ENCODE measurements around the gene ELP4.

ELP4 gene

DNA sequence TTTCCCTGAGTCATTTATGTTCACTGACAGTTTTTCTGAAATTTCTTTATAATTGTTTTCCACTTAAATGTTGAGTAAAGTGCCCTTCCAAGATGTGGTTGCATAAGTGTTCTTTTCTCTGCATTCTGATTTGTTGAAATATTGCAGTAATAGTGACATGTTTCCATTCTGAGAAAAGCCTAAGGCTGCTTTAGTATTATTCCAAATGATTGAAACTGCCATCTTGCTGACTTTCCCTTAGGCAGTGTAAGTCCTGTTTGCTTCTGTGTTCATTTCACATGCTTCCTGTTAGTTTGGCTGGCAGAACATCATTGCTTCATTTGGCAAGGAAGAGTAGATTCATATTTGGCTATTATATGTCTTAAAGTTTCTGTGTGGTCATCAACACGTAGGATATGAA, 146.5 kb downstream of the ELP4 start (continued):
- TF ChIP-seq, protein P1, sequence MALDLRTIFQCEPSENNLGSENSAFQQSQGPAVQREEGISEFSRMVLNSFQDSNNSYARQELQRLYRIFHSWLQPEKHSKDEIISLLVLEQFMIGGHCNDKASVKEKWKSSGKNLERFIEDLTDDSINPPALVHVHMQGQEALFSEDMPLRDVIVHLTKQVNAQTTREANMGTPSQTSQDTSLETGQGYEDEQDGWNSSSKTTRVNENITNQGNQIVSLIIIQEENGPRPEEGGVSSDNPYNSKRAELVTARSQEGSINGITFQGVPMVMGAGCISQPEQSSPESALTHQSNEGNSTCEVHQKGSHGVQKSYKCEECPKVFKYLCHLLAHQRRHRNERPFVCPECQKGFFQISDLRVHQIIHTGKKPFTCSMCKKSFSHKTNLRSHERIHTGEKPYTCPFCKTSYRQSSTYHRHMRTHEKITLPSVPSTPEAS (tag by site-specific recombination; IDR thresholded peaks at IDR 0.05), result no peak
- TF ChIP-seq, protein P2, sequence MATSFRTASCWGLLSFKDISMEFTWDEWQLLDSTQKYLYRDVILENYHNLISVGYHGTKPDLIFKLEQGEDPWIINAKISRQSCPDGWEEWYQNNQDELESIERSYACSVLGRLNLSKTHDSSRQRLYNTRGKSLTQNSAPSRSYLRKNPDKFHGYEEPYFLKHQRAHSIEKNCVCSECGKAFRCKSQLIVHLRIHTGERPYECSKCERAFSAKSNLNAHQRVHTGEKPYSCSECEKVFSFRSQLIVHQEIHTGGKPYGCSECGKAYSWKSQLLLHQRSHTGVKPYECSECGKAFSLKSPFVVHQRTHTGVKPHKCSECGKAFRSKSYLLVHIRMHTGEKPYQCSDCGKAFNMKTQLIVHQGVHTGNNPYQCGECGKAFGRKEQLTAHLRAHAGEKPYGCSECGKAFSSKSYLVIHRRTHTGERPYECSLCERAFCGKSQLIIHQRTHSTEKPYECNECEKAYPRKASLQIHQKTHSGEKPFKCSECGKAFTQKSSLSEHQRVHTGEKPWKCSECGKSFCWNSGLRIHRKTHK (tag by site-specific recombination; IDR thresholded peaks at IDR 0.05), result no peak
- TF ChIP-seq ZNF777 (tag by site-specific recombination; IDR thresholded peaks at IDR 0.05; ENCODE audit: borderline replicate concordance) (no peak), MYNN (tag by site-specific recombination; IDR thresholded peaks at IDR 0.05; ENCODE audit: borderline replicate concordance) (no peak), ZNF473 (tag by site-specific recombination; IDR thresholded peaks at IDR 0.05) (no peak), ZNF830 (tag by site-specific recombination; IDR thresholded peaks at IDR 0.05; ENCODE audit: low read depth) (no peak)
- TF ChIP-seq, protein P3, sequence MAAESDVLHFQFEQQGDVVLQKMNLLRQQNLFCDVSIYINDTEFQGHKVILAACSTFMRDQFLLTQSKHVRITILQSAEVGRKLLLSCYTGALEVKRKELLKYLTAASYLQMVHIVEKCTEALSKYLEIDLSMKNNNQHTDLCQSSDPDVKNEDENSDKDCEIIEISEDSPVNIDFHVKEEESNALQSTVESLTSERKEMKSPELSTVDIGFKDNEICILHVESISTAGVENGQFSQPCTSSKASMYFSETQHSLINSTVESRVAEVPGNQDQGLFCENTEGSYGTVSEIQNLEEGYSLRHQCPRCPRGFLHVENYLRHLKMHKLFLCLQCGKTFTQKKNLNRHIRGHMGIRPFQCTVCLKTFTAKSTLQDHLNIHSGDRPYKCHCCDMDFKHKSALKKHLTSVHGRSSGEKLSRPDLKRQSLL (tag by site-specific recombination; IDR thresholded peaks at IDR 0.05), result no peak
- TF ChIP-seq, protein P4, sequence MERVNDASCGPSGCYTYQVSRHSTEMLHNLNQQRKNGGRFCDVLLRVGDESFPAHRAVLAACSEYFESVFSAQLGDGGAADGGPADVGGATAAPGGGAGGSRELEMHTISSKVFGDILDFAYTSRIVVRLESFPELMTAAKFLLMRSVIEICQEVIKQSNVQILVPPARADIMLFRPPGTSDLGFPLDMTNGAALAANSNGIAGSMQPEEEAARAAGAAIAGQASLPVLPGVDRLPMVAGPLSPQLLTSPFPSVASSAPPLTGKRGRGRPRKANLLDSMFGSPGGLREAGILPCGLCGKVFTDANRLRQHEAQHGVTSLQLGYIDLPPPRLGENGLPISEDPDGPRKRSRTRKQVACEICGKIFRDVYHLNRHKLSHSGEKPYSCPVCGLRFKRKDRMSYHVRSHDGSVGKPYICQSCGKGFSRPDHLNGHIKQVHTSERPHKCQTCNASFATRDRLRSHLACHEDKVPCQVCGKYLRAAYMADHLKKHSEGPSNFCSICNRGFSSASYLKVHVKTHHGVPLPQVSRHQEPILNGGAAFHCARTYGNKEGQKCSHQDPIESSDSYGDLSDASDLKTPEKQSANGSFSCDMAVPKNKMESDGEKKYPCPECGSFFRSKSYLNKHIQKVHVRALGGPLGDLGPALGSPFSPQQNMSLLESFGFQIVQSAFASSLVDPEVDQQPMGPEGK (tag by site-specific recombination; IDR thresholded peaks at IDR 0.05), result no peak
- TF ChIP-seq, protein P5, sequence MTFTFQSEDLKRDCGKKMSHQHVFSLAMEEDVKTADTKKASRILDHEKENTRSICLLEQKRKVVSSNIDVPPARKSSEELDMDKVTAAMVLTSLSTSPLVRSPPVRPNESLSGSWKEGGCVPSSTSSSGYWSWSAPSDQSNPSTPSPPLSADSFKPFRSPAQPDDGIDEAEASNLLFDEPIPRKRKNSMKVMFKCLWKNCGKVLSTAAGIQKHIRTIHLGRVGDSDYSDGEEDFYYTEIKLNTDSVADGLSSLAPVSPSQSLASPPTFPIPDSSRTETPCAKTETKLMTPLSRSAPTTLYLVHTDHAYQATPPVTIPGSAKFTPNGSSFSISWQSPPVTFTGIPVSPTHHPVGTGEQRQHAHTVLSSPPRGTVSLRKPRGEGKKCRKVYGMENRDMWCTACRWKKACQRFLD (tag by site-specific recombination; IDR thresholded peaks at IDR 0.05), result no peak

DNA sequence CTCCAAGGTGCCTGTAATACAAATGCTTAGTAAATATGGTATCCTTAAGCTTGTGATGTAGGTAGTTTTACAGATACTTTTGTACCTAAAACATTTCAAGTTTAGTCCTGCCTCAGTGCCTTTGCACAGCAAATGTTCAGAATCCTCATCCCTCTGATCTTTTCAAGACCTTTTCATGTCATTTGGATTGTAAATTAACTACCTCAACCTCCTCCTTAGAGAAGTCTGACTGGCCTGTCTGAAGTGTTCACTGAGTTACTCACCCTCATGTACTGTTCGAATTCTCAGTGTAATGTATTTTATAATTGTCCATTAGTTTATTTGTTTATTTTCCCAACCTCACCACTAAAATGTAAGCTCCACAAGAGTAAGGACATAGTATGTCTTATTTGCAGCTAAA, 147.5 kb downstream of the ELP4 start:
- ChIA-PET CTCF (interaction anchor here (0.6 kb wide), 1 partner anchor 303 kb away, joined by 5 read pairs; no protein-coding TSS in a partner anchor), POLR2A (no interaction called here)
- Histone ChIP-seq H3K4me3 (ENCODE audit: low read depth, low read length) (no peak overlapping the region), H3K4me1 (ENCODE audit: control insufficient read depth, insufficient read depth, low read length) (no peaks in the 10 kb centered on the region), H3K27ac (ENCODE audit: extremely low read depth, low read depth, low read length) (no peak overlapping the region), H3K9me3 (ENCODE audit: control insufficient read depth, insufficient read depth, low read depth, low read length) (no peaks in the 10 kb centered on the region), H3K36me3 (ENCODE audit: control insufficient read depth in 2 of 2, insufficient read depth in 1 of 2, low read length in 2 of 2) (no peaks in the 10 kb centered on the region)
- TF ChIP-seq ZNF623 (tag by site-specific recombination; IDR thresholded peaks at IDR 0.05) (peak; percentile 41; the same call in 1 of the 2 replicates), ZNF354C (tag by site-specific recombination; IDR thresholded peaks at IDR 0.05; ENCODE audit: borderline replicate concordance, low read depth) (no peak), ZBTB1 (tag by site-specific recombination; IDR thresholded peaks at IDR 0.05) (no peak)

DNA sequence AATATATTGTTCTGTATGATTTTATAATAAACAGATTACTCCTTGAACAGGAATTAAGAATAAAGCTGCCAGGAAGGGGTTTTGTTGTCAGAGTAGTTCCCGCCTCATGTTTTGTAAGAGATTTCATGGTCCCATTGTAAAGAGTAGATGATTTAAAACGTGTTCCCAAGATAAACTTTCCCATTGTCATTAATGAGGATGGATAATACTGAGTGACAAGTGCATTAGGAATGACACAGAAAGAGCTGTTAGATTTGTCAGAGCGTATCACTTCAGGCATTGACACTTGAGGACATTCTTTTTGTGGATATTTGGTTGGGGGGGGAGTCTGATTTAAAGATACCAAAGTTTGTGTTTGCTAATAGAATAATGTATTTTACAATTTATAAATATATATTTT, 154.6 kb downstream of the ELP4 start:
- no peak overlapping the region for H3K4me3 ChIP-seq (ENCODE audit: low read depth, low read length)
- H3K36me3 ChIP-seq (ENCODE audit: control insufficient read depth in 2 of 2, insufficient read depth in 1 of 2, low read length in 2 of 2), result no peaks in the 10 kb centered on the region
- CTCF ChIA-PET, result interaction anchor here (0.5 to 0.9 kb wide), 2 partner anchors 9 to 176 kb away, joined by 3 read pairs; no protein-coding TSS in a partner anchor
- no peaks in the 10 kb centered on the region for H3K4me1 ChIP-seq (ENCODE audit: control insufficient read depth, insufficient read depth, low read length)
- H3K27ac ChIP-seq (ENCODE audit: extremely low read depth, low read depth, low read length), result no peak overlapping the region
- H3K9me3 ChIP-seq (ENCODE audit: control insufficient read depth, insufficient read depth, low read depth, low read length), result no peaks in the 10 kb centered on the region
- POLR2A ChIA-PET, result no interaction called here
- TF ChIP-seq, protein P6, sequence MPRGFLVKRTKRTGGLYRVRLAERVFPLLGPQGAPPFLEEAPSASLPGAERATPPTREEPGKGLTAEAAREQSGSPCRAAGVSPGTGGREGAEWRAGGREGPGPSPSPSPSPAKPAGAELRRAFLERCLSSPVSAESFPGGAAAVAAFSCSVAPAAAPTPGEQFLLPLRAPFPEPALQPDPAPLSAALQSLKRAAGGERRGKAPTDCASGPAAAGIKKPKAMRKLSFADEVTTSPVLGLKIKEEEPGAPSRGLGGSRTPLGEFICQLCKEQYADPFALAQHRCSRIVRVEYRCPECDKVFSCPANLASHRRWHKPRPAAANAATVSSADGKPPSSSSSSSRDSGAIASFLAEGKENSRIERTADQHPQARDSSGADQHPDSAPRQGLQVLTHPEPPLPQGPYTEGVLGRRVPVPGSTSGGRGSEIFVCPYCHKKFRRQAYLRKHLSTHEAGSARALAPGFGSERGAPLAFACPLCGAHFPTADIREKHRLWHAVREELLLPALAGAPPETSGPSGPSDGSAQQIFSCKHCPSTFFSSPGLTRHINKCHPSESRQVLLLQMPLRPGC (tag by site-specific recombination; IDR thresholded peaks at IDR 0.05), result no peak
- TF ChIP-seq, protein P7, sequence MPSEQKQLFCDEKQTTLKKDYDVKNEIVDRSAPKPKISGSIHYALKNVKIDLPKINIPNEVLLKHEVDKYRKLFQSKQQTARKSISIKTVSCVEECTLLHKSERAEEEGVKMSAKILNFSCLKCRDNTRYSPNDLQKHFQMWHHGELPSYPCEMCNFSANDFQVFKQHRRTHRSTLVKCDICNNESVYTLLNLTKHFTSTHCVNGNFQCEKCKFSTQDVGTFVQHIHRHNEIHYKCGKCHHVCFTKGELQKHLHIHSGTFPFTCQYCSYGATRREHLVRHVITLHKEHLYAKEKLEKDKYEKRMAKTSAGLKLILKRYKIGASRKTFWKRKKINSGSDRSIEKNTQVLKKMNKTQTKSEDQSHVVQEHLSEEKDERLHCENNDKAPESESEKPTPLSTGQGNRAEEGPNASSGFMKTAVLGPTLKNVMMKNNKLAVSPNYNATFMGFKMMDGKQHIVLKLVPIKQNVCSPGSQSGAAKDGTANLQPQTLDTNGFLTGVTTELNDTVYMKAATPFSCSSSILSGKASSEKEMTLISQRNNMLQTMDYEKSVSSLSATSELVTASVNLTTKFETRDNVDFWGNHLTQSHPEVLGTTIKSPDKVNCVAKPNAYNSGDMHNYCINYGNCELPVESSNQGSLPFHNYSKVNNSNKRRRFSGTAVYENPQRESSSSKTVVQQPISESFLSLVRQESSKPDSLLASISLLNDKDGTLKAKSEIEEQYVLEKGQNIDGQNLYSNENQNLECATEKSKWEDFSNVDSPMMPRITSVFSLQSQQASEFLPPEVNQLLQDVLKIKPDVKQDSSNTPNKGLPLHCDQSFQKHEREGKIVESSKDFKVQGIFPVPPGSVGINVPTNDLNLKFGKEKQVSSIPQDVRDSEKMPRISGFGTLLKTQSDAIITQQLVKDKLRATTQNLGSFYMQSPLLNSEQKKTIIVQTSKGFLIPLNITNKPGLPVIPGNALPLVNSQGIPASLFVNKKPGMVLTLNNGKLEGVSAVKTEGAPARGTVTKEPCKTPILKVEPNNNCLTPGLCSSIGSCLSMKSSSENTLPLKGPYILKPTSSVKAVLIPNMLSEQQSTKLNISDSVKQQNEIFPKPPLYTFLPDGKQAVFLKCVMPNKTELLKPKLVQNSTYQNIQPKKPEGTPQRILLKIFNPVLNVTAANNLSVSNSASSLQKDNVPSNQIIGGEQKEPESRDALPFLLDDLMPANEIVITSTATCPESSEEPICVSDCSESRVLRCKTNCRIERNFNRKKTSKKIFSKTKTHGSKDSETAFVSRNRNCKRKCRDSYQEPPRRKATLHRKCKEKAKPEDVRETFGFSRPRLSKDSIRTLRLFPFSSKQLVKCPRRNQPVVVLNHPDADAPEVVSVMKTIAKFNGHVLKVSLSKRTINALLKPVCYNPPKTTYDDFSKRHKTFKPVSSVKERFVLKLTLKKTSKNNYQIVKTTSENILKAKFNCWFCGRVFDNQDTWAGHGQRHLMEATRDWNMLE (tag by site-specific recombination; conservative IDR thresholded peaks at IDR 0.05; ENCODE audit: low read depth), result no peak
- TF ChIP-seq ZBTB20 (tag by site-specific recombination; IDR thresholded peaks at IDR 0.05), result no peak
- no peak for TF ChIP-seq ZNF843 (tag by site-specific recombination; IDR thresholded peaks at IDR 0.05)
- TF ChIP-seq GLI2 (tag by site-specific recombination; IDR thresholded peaks at IDR 0.05; ENCODE audit: borderline replicate concordance, low read depth), result no peak
- no peak for TF ChIP-seq ZBTB1 (tag by site-specific recombination; IDR thresholded peaks at IDR 0.05)
- TF ChIP-seq ZNF76 (tag by site-specific recombination; IDR thresholded peaks at IDR 0.05; ENCODE audit: borderline replicate concordance, low read depth), result no peak
- TF ChIP-seq SP2 (tag by site-specific recombination; IDR thresholded peaks at IDR 0.05), result no peak

Data from HEK293 (cell line).